ENCODE measurements around the gene MDN1.
"Not testable (repeated sequence)": the region's sequence is repeated elsewhere in the genome, so short reads cannot be mapped to it uniquely, and the experiment has no call there.

Gene MDN1

GRCh38 chr6:89641581-89641980 is 178.0 kb downstream of the MDN1 start:
- not testable (repeated sequence) for DNase-seq

DNA sequence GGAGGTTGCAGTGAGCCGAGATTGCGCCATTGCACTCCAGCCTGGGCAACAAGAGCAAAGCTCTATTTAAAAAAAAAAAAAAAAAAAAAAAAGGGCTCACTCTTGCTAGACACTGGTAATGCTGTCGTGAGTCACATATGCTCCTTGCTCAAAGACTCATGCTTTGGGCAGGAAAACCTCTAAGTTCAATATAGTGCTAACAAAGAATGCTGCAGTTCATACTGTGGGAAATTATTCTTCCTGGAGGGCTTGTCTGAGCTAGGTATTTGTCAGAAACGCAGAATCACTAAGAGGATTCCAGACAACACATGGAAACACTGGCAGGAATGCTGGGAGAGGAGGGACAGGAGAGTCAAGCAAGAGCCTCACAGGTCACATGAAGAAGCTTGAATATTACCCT is 178.8 kb downstream of the MDN1 start:
- DNase-seq = no peak

DNA sequence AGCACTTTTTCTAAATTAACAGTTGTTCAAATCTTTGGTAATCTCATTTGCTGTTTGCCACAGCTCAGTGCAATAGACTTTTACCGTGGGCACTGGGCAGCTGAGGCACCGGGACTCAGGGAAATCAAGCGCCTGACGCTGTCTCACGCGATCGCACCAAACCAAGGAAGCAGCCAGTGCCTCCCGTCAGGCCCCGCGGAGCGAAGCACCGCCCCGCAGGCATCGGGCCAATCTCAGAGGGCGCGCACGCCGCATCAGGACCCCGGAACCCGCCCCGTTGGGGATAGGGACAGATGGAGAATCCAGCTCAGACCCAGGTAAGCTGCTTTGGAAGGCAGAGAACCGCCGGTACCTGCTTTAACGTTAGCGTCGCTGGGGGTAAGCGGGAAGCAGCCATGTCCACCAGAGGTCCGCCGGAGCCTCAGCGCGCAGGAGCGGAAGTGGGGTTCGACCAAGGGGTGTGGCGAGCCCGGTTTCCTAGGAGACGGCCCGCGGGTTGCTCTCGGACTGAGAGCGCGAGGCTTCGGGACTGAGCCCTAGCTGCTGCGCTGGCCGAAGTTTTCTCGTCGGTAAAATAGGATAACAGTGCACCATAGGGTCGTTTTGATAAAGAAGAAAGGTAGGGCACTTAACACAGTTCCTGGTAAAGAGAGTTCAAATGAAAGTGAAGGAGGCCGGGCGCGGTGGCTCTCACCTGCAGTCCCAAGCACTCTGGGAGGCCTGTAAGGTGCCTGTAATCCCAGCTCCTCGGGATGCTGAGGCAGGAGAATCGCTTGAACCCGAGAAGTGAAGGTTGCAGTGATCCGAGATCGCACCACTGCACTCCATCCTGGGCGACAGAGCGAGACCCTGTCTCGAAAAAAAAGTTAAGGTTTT is 181.0 kb downstream of the MDN1 start, which contains the start of gene LYRM2:
TSS of gene LYRM2 (minus strand) at position 428 of the 876 bp plus-strand sequence. CDS start at position 397, 31 bp downstream.
- DNase-seq = peak; percentile 96

DNA sequence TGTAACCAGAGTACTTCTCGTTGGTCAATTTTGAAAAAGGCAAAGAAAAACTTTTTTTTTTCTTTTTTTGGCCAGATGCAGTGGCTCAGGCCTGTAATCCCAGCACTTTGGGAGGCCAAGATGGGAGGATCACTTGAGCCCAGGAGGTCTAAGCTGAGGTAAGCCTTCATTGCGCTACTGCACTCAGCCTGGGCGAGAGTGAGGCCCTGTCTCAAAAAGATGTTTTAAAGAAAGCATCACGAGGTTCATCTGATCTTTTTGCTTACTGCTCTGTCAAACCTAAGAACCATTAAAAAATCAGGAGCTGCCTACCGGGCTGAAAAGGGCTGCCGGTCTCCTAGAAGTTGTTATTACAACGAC is 181.7 kb downstream of the MDN1 start:
- no peak for DNase-seq

DNA sequence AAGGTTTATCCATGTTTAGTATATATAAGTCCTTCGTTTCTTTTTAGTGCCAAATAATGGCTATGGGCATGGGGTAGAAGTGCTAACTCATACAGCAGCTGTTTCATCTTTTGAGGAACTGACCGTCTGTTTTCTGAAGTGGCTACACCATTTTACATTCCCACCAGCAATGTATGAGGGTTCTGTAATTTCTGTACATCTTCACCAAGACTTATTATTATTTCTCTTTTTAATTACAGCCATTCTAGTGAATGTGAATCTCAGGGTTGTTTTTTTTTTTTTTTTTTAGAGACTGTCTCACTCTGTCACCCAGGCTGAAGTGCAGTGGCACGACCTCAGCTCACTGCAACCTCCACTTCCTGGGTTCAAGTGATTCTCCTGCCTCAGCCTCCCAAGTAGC is 183.2 kb downstream of the MDN1 start:
- DNase-seq = not testable (repeated sequence)

DNA sequence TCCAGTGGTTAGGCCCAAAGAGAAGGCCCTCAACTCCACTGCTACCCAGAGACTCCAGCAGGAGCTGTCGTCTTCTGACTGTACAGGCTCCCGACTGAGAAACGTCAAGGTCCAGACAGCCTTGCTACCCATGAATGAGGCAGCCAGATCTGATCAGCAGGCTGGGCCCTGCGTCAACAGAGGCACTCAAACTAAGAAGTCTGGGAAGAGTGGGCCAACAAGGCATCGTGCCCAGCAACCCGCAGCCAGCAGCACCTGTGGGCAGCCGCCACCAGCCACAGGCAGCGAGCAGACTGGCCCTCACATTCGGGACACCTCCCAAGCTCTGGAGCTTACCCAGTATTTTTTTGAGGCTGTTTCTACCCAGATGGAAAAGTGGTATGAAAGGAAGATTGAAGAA is 189.1 kb downstream of the MDN1 start:
- no peak for DNase-seq

- DNase-seq = no peak
Measured at GRCh38 chr6:89623749-89624148, 195.8 kb downstream of the MDN1 start.

GRCh38 chr6:89619567-89619966 is 200.0 kb downstream of the MDN1 start:
- DNase-seq = no peak

- DNase-seq = no peak
Measured at GRCh38 chr6:89618026-89618425, 201.6 kb downstream of the MDN1 start.

DNA sequence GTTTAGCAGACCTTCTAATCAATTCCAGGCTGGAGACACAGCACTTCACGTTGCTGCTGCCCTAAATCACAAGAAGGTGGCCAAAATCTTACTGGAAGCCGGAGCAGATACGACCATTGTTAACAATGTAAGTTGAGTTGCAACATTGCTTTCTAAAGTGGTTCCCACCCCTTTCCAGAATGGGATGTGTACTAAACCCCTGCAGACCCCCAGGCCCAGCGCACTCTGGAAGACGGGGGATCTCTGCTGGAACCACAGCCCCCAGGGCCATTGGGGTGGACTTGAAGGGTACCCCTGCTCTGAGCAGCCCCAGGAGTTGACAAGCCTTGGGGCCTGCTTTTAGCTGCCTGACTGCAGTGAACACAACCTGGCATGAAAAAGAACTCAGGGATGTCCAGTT is 203.1 kb downstream of the MDN1 start:
- no peak for DNase-seq

DNA sequence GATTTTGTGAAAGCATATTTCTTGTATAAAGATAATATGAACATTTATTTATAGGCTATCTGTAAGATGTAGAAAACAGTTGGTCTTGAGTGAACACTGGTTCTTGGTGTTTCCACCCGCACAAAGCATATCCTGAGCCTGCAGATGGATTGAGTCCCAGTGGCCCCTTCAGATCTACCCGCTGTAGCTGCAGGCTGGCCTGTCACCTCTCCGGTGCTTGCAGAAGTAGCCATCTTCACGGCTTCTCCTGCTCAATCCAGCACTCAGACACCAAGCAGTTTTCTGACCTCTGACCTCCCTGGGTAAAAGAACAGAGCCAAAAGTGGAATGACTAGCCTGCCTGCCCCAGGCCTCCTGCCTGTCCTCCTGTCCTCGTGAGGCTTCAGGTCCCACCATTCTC is 203.7 kb downstream of the MDN1 start:
- no peak for DNase-seq

GRCh38 chr6:89613790-89614189 is 205.8 kb downstream of the MDN1 start:
- no peak for DNase-seq

- no peak for DNase-seq
Measured at GRCh38 chr6:89612121-89612520, 207.5 kb downstream of the MDN1 start.

- no peak for DNase-seq
Measured at GRCh38 chr6:89611666-89612065, 207.9 kb downstream of the MDN1 start.

DNA sequence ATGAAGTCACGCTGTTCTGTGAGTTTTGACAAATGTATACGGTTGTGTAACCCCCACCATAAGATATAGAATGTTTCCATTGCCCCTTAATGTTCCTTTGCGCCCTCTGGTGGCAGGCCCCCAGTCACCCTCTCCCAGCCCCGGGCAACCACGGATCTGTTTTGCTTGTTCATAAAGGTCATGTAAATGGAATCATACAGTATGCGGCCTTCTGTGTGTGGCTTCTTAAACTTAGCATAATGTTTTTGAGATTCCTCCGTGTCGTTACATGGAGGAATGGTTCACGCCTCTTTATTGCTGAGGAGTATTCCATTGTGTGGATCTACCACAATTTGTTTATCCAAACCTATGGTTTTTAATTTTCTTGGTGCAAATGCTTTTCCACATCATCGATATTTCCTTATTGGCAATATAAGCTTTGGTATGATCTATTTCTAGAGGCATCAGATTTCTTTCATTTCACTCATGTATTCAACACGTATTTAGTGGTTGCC is 209.4 kb downstream of the MDN1 start:
- DNase-seq = peak; percentile 87

- DNase-seq = no peak
Measured at GRCh38 chr6:89605861-89606260, 213.7 kb downstream of the MDN1 start.

GRCh38 chr6:89604653-89605052 is 214.9 kb downstream of the MDN1 start:
- DNase-seq = no peak

DNA sequence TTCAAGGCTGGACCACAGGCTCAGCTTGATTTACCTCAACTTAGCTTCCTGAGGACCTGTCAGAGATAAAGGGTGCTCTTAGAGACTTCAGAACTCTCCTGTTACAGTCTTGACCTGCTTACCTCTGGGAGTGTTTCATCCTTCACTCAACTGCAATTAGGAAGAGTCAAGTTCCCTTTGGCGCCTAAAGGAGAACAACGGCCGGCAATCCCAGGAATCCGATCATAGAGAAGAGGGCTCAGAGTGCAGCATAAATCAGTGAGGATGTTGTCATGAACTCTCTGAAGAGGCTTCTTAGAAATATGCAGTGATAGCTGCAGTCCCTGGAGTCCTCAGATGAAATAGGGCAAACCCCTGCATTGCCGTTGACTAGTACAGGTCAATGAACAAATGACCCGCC is 217.4 kb downstream of the MDN1 start:
- no peak for DNase-seq

- DNase-seq = no peak
Measured at GRCh38 chr6:89599727-89600126, 219.9 kb downstream of the MDN1 start.

- peak; percentile 7 for DNase-seq
Measured at GRCh38 chr6:89597988-89598387, 221.6 kb downstream of the MDN1 start.

DNA sequence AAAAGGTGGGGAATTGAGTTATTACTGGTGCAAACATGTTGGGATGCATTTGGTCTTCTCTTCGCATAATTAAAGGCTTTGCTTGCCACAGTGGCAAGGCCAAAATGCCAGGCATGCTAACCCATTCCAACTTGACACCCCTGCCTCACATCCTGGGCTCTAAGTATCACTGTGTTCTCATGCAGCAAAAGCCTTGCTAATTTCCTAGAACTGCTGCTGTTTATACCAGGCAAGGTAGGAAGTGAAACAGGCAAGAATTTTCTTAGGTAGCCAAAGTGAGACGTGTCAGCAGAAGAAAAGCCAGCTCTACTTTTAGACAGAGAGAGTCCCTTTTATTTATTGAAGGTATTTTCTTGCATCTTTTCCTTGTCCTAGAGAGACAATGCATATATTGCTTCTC is 222.2 kb downstream of the MDN1 start:
- no peak for DNase-seq

DNA sequence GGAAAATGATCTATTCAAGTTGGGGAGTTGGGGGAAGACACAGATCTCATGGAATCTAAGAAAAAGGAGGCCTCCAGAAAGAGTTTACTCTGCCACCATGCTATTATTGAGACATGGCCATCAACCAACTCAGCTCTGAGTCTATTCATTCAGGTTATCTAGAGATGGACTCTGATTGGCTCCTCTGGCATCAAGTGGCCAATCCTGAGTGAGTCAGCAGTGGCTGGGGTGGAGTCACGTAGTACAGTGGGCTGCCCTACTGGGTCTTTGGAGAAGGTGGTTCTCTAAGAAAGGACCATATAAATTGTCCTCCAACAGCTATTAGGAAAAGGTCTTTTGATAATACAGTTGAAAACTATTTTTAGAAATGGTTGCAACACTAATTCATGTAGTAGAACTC is 223.1 kb downstream of the MDN1 start:
- no peak for DNase-seq

- DNase-seq = peak; percentile 39
Measured at GRCh38 chr6:89596056-89596455, 223.5 kb downstream of the MDN1 start.
